Astrocyte (in vitro differentiated cells and primary cell): Measurements from ENCODE around the gene EML6.

Experiments used
- EZH2 ChIP-seq: IDR thresholded peaks from 2 replicates; pipeline ENCODE4 v1.6.1; 2012; ENCODE audit warnings: mild to moderate bottlenecking, low read length, inconsistent platforms; ENCODE audit not compliant: insufficient read depth
- TF ChIP-seq, protein P1 (sequence below): IDR thresholded peaks from 2 replicates; pipeline ENCODE4 v1.5.1; 2011; ENCODE audit warnings: low read depth, mild to moderate bottlenecking, inconsistent platforms, low read length, moderate library complexity; ENCODE audit not compliant: insufficient read depth

GRCh38 chr2:54918647-54919280 is 195.3 kb downstream of the EML6 start:
- TF ChIP-seq, protein P1, sequence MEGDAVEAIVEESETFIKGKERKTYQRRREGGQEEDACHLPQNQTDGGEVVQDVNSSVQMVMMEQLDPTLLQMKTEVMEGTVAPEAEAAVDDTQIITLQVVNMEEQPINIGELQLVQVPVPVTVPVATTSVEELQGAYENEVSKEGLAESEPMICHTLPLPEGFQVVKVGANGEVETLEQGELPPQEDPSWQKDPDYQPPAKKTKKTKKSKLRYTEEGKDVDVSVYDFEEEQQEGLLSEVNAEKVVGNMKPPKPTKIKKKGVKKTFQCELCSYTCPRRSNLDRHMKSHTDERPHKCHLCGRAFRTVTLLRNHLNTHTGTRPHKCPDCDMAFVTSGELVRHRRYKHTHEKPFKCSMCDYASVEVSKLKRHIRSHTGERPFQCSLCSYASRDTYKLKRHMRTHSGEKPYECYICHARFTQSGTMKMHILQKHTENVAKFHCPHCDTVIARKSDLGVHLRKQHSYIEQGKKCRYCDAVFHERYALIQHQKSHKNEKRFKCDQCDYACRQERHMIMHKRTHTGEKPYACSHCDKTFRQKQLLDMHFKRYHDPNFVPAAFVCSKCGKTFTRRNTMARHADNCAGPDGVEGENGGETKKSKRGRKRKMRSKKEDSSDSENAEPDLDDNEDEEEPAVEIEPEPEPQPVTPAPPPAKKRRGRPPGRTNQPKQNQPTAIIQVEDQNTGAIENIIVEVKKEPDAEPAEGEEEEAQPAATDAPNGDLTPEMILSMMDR = no peak
- no peak for TF ChIP-seq EZH2
